ENCODE results near the gene STK11.

DNA sequence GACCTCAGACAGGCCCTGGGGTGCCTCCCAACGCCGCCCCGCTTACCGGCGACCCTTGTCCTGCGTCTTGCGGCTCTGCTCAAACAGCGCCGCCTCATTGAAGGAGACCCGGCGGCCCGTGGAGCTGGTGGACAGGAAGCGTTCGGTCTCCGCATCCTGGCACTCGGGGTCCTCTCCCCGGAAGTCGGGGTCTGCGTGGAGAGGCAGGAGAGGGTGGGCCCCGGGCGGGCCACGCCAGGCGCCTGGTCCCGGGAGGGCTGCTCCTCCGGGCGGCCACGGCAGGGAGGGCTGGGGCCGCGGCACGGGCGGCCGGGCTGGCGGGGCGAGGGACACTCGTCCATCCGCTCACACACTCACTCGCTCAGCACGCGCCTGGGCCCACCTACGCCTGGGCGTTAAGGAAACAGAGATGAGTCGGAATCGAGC is 29.4 kb downstream of the STK11 start:
- TF ChIP-seq, protein P1, sequence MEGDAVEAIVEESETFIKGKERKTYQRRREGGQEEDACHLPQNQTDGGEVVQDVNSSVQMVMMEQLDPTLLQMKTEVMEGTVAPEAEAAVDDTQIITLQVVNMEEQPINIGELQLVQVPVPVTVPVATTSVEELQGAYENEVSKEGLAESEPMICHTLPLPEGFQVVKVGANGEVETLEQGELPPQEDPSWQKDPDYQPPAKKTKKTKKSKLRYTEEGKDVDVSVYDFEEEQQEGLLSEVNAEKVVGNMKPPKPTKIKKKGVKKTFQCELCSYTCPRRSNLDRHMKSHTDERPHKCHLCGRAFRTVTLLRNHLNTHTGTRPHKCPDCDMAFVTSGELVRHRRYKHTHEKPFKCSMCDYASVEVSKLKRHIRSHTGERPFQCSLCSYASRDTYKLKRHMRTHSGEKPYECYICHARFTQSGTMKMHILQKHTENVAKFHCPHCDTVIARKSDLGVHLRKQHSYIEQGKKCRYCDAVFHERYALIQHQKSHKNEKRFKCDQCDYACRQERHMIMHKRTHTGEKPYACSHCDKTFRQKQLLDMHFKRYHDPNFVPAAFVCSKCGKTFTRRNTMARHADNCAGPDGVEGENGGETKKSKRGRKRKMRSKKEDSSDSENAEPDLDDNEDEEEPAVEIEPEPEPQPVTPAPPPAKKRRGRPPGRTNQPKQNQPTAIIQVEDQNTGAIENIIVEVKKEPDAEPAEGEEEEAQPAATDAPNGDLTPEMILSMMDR (IDR thresholded peaks at IDR 0.05): no peak
- TF ChIP-seq, protein P2, sequence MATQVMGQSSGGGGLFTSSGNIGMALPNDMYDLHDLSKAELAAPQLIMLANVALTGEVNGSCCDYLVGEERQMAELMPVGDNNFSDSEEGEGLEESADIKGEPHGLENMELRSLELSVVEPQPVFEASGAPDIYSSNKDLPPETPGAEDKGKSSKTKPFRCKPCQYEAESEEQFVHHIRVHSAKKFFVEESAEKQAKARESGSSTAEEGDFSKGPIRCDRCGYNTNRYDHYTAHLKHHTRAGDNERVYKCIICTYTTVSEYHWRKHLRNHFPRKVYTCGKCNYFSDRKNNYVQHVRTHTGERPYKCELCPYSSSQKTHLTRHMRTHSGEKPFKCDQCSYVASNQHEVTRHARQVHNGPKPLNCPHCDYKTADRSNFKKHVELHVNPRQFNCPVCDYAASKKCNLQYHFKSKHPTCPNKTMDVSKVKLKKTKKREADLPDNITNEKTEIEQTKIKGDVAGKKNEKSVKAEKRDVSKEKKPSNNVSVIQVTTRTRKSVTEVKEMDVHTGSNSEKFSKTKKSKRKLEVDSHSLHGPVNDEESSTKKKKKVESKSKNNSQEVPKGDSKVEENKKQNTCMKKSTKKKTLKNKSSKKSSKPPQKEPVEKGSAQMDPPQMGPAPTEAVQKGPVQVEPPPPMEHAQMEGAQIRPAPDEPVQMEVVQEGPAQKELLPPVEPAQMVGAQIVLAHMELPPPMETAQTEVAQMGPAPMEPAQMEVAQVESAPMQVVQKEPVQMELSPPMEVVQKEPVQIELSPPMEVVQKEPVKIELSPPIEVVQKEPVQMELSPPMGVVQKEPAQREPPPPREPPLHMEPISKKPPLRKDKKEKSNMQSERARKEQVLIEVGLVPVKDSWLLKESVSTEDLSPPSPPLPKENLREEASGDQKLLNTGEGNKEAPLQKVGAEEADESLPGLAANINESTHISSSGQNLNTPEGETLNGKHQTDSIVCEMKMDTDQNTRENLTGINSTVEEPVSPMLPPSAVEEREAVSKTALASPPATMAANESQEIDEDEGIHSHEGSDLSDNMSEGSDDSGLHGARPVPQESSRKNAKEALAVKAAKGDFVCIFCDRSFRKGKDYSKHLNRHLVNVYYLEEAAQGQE (IDR thresholded peaks at IDR 0.05; ENCODE audit: insufficient read depth in 1 of 2, low read depth in 2 of 2, low read length in 1 of 2): no peak
- TF ChIP-seq POLR2AphosphoS5 (IDR thresholded peaks at IDR 0.05; ENCODE audit: low read depth, low read length) (no peak), SIN3A (IDR thresholded peaks at IDR 0.05; ENCODE audit: borderline replicate concordance, insufficient read depth, low read depth, low read length) (no peak)
